ENCODE data around the gene SIPA1L2. TPM values are rescaled to one million over a fixed set of nuclear protein-coding genes. Genes with fewer than 3 reads are reported as not detected.
"Not testable (repeated sequence)": the region's sequence is repeated elsewhere in the genome, so short reads cannot be mapped to it uniquely, and the experiment has no call there.

The SIPA1L2 gene
- total and polyA plus RNA-seq, 7 experiments from 2014 or later, result 0.08 to 4.9 (median 0.51) TPM; not detected in 1

- H3K36me3 Mint-ChIP-seq; H3K27me3 Mint-ChIP-seq; H3K4me3 Mint-ChIP-seq; CTCF ChIA-PET; H3K4me3 ChIP-seq (ENCODE audit: low read length); intact Hi-C loops (cut with micrococcal nuclease); ATAC-seq; POLR2A ChIA-PET; H3K27ac ChIP-seq (ENCODE audit: low read depth, low read length); H3K36me3 ChIP-seq (ENCODE audit: control insufficient read depth in 2 of 3, insufficient read depth in 3 of 3, low read length in 3 of 3); H3K9me3 ChIP-seq (ENCODE audit: control insufficient read depth in 2 of 3, low read length in 3 of 3); H3K9me3 Mint-ChIP-seq; H3K27me3 ChIP-seq (ENCODE audit: control insufficient read depth in 2 of 2, insufficient read depth in 2 of 2, low read length in 2 of 2); H3K27ac Mint-ChIP-seq; DNase-seq; H3K4me1 ChIP-seq (ENCODE audit: control insufficient read depth in 2 of 2, insufficient read depth in 2 of 2, low read length in 2 of 2): not testable (repeated sequence)
- peaks cover 0 to 19% (median 3%) of the 10 kb centered on the region in 7 donors for H3K4me1 Mint-ChIP-seq
These were observed 17.1 kb downstream of the SIPA1L2 start for GRCh38 chr1:232612836-232613235.

- Histone ChIP-seq H3K36me3 (ENCODE audit: control insufficient read depth in 2 of 3, insufficient read depth in 3 of 3, low read length in 3 of 3) (no peaks in the 10 kb centered on the region), H3K27ac (ENCODE audit: low read depth, low read length) (no peak overlapping the region), H3K4me3 (ENCODE audit: low read length) (no peak overlapping the region), H3K27me3 (ENCODE audit: control insufficient read depth in 2 of 2, insufficient read depth in 2 of 2, low read length in 2 of 2) (no peaks in the 10 kb centered on the region), H3K9me3 (ENCODE audit: control insufficient read depth in 2 of 3, low read length in 3 of 3) (no peaks in the 10 kb centered on the region), H3K4me1 (ENCODE audit: control insufficient read depth in 2 of 2, insufficient read depth in 2 of 2, low read length in 2 of 2) (peaks cover 0 to 4% of the 10 kb centered on the region in 2 donors)
- Mint-ChIP-seq H3K27ac (no peak overlapping the region), H3K9me3 (no peaks in the 10 kb centered on the region), H3K4me1 (peaks cover 0 to 19% (median 3%) of the 10 kb centered on the region in 7 donors), H3K4me3 (no peak overlapping the region), H3K36me3 (no peaks in the 10 kb centered on the region), H3K27me3 (peaks cover 0 to 6% (median 4%) of the 10 kb centered on the region in 5 donors)
- CTCF ChIA-PET, result no interaction called here
- intact Hi-C loops (cut with micrococcal nuclease), result no loop called here
- DNase-seq (no peak), ATAC-seq (no peak)
- POLR2A ChIA-PET, result no interaction called here
These were observed 18.1 kb downstream of the SIPA1L2 start for GRCh38 chr1:232611834-232612233.

GRCh38 chr1:232610902-232611745 lies 18.8 kb downstream of the SIPA1L2 start:
- H3K4me1 ChIP-seq (ENCODE audit: control insufficient read depth in 2 of 2, insufficient read depth in 2 of 2, low read length in 2 of 2); H3K4me3 Mint-ChIP-seq; CTCF ChIA-PET; H3K27ac Mint-ChIP-seq; POLR2A ChIA-PET; H3K36me3 ChIP-seq (ENCODE audit: control insufficient read depth in 2 of 3, insufficient read depth in 3 of 3, low read length in 3 of 3); H3K4me3 ChIP-seq (ENCODE audit: low read length); H3K9me3 Mint-ChIP-seq; DNase-seq; H3K27me3 ChIP-seq (ENCODE audit: control insufficient read depth in 2 of 2, insufficient read depth in 2 of 2, low read length in 2 of 2); H3K36me3 Mint-ChIP-seq; intact Hi-C loops (cut with micrococcal nuclease); H3K27ac ChIP-seq (ENCODE audit: low read depth, low read length); H3K27me3 Mint-ChIP-seq; H3K9me3 ChIP-seq (ENCODE audit: control insufficient read depth in 2 of 3, low read length in 3 of 3): not testable (repeated sequence)
- peak; percentile 61 for ATAC-seq
- peaks cover 0 to 19% (median 3%) of the 10 kb centered on the region in 7 donors for H3K4me1 Mint-ChIP-seq

GRCh38 chr1:232610192-232610901 lies 19.6 kb downstream of the SIPA1L2 start:
- H3K27me3 Mint-ChIP-seq, result peaks cover 0 to 6% (median 4%) of the 10 kb centered on the region in 5 donors
- H3K27ac Mint-ChIP-seq, result no peak overlapping the region
- POLR2A ChIA-PET, result no interaction called here
- H3K4me1 Mint-ChIP-seq, result peaks cover 0 to 19% (median 3%) of the 10 kb centered on the region in 7 donors
- no peak overlapping the region for H3K4me3 ChIP-seq (ENCODE audit: low read length)
- DNase-seq (no peak), ATAC-seq (no peak)
- no peak overlapping the region for H3K4me3 Mint-ChIP-seq
- H3K36me3 Mint-ChIP-seq, result no peaks in the 10 kb centered on the region
- CTCF ChIA-PET, result no interaction called here
- H3K4me1 ChIP-seq (ENCODE audit: control insufficient read depth in 2 of 2, insufficient read depth in 2 of 2, low read length in 2 of 2), result peaks cover 0 to 4% of the 10 kb centered on the region in 2 donors
- H3K27ac ChIP-seq (ENCODE audit: low read depth, low read length), result no peak overlapping the region
- no peaks in the 10 kb centered on the region for H3K36me3 ChIP-seq (ENCODE audit: control insufficient read depth in 2 of 3, insufficient read depth in 3 of 3, low read length in 3 of 3)
- intact Hi-C loops (cut with micrococcal nuclease), result no loop called here
- no peaks in the 10 kb centered on the region for H3K9me3 Mint-ChIP-seq
- H3K27me3 ChIP-seq (ENCODE audit: control insufficient read depth in 2 of 2, insufficient read depth in 2 of 2, low read length in 2 of 2), result no peaks in the 10 kb centered on the region
- no peaks in the 10 kb centered on the region for H3K9me3 ChIP-seq (ENCODE audit: control insufficient read depth in 2 of 3, low read length in 3 of 3)

- no peaks in the 10 kb centered on the region for H3K4me1 ChIP-seq (ENCODE audit: control insufficient read depth in 2 of 2, insufficient read depth in 2 of 2, low read length in 2 of 2)
- DNase-seq, result no peak
- Mint-ChIP-seq H3K9me3 (no peaks in the 10 kb centered on the region), H3K27ac (peak overlapping the region in 1 of 9 donors; percentile 51), H3K4me3 (no peak overlapping the region), H3K27me3 (no peaks in the 10 kb centered on the region), H3K36me3 (peaks cover 0 to 3% (median 0%) of the 10 kb centered on the region in 5 donors), H3K4me1 (peaks cover 0 to 16% (median under 1%) of the 10 kb centered on the region in 7 donors)
- no peak overlapping the region for H3K4me3 ChIP-seq (ENCODE audit: low read length)
- intact Hi-C loops (cut with micrococcal nuclease), result no loop called here
- no peaks in the 10 kb centered on the region for H3K27me3 ChIP-seq (ENCODE audit: control insufficient read depth in 2 of 2, insufficient read depth in 2 of 2, low read length in 2 of 2)
- no peaks in the 10 kb centered on the region for H3K36me3 ChIP-seq (ENCODE audit: control insufficient read depth in 2 of 3, insufficient read depth in 3 of 3, low read length in 3 of 3)
- no peak overlapping the region for H3K27ac ChIP-seq (ENCODE audit: low read depth, low read length)
- POLR2A ChIA-PET, result no interaction called here
- no peak for ATAC-seq
- no peaks in the 10 kb centered on the region for H3K9me3 ChIP-seq (ENCODE audit: control insufficient read depth in 2 of 3, low read length in 3 of 3)
- CTCF ChIA-PET, result no interaction called here
These were observed 21.5 kb downstream of the SIPA1L2 start for GRCh38 chr1:232608427-232608826.

GRCh38 chr1:232602622-232603021 lies 27.3 kb downstream of the SIPA1L2 start:
- H3K9me3 Mint-ChIP-seq, result peaks cover 0 to 4% (median 0%) of the 10 kb centered on the region in 11 donors
- no peak overlapping the region for H3K27ac Mint-ChIP-seq
- no peaks in the 10 kb centered on the region for H3K27me3 Mint-ChIP-seq
- H3K36me3 Mint-ChIP-seq, result peaks cover 0 to 6% (median 0%) of the 10 kb centered on the region in 5 donors
- H3K4me3 Mint-ChIP-seq, result no peak overlapping the region
- DNase-seq (no peak), ATAC-seq (no peak)
- no peaks in the 10 kb centered on the region for H3K27me3 ChIP-seq (ENCODE audit: control insufficient read depth in 2 of 2, insufficient read depth in 2 of 2, low read length in 2 of 2)
- intact Hi-C loops (cut with micrococcal nuclease), result no loop called here
- H3K36me3 ChIP-seq (ENCODE audit: control insufficient read depth in 2 of 3, insufficient read depth in 3 of 3, low read length in 3 of 3), result no peaks in the 10 kb centered on the region
- H3K4me1 ChIP-seq (ENCODE audit: control insufficient read depth in 2 of 2, insufficient read depth in 2 of 2, low read length in 2 of 2), result peaks cover 0 to 19% of the 10 kb centered on the region in 2 donors
- H3K9me3 ChIP-seq (ENCODE audit: control insufficient read depth in 2 of 3, low read length in 3 of 3), result no peaks in the 10 kb centered on the region
- no peak overlapping the region for H3K4me3 ChIP-seq (ENCODE audit: low read length)
- ChIA-PET CTCF (no interaction called here), POLR2A (no interaction called here)
- no peak overlapping the region for H3K27ac ChIP-seq (ENCODE audit: low read depth, low read length)
- peaks cover 0 to 37% (median 0%) of the 10 kb centered on the region in 7 donors for H3K4me1 Mint-ChIP-seq

Data from naive thymus-derived CD4-positive, alpha-beta T cell (primary cell).